Caco-2 (cell line): ENCODE data around the gene RBSN. TPM values are rescaled to one million over a fixed set of nuclear protein-coding genes. Genes with fewer than 3 reads are reported as not detected.
"Not testable (repeated sequence)": the region's sequence is repeated elsewhere in the genome, so short reads cannot be mapped to it uniquely, and the experiment has no call there.

Experiments used
- Bru-seq: library from RNA; stranded (reverse); fragments of 400-500 nt; gene quantifications from one replicate; lab custom pipeline; 2021; lab: Mats Ljungman, UMichigan
- BruChase-seq, 2 experiments: library from RNA; stranded (reverse); fragments of 400-500 nt; gene quantifications; one replicate each; lab custom pipeline; 2021; lab: Mats Ljungman, UMichigan
- BruUV-seq: library from RNA; stranded (reverse); fragments of 400-500 nt; replicated peaks from 2 replicates; lab custom pipeline; 2021; lab: Mats Ljungman, UMichigan
- CTCF ChIA-PET: fragments of 300-600 bp; sonication (Branson Sonifier 250); formaldehyde crosslinking; loops from one replicate; lab custom pipeline; 2022; ENCODE audit warnings: antibody characterized with exemption; lab: Charles Lee
- POLR2A ChIA-PET: fragments of 300-600 bp; sonication (Branson Sonifier 250); formaldehyde crosslinking; loops from one replicate; lab custom pipeline; 2022; ENCODE audit warnings: antibody characterized with exemption; lab: Charles Lee
- DNase-seq, 2 experiments: peaks; one replicate each; pipeline versions ENCODE4 v3.0.0 to v3.0.0-alpha.2; 2020 to 2022
- H3K27me3 ChIP-seq: replicated peaks from 2 replicates; pipeline ENCODE4 v1.6.0; 2011; ENCODE audit warnings: low read length; ENCODE audit not compliant: control insufficient read depth, insufficient read depth
- H3K36me3 ChIP-seq: 2 replicates; pipeline ENCODE4 v1.5.1; 2011; ENCODE audit warnings: low read length; ENCODE audit not compliant: control insufficient read depth, insufficient read depth
- H3K4me1 ChIP-seq: fragments of 250-450 bp; sonication (Bioruptor Pico); 2 replicates; pipeline ENCODE4 v1.5.1; 2020; ENCODE audit warnings: mild to moderate bottlenecking
- H3K4me3 ChIP-seq: 2 replicates; pipeline ENCODE4 v1.5.1; 2011; ENCODE audit warnings: low read depth, mild to moderate bottlenecking, control low read depth, low read length
- H3K9me3 ChIP-seq: fragments of 250-450 bp; sonication (Bioruptor Pico); 2 replicates; pipeline ENCODE4 v1.5.1; 2020; ENCODE audit warnings: mild to moderate bottlenecking, moderate library complexity
- H3K27ac Mint-ChIP-seq: one replicate; pipeline ENCODE4 v1.8.0; 2022; ENCODE audit warnings: mixed read lengths; ENCODE audit not compliant: unreplicated experiment
- H3K27me3 Mint-ChIP-seq: one replicate; pipeline ENCODE4 v1.8.0; 2022; ENCODE audit warnings: mixed read lengths; ENCODE audit not compliant: insufficient read depth, unreplicated experiment
- H3K36me3 Mint-ChIP-seq: one replicate; pipeline ENCODE4 v1.8.0; 2022; ENCODE audit warnings: mild to moderate bottlenecking, mixed read lengths; ENCODE audit not compliant: insufficient read depth, unreplicated experiment
- H3K4me1 Mint-ChIP-seq: one replicate; pipeline ENCODE4 v1.8.0; 2022; ENCODE audit warnings: low read depth, mixed read lengths; ENCODE audit not compliant: unreplicated experiment
- H3K4me3 Mint-ChIP-seq: one replicate; pipeline ENCODE4 v1.8.0; 2022; ENCODE audit warnings: mild to moderate bottlenecking, moderate library complexity, mixed read lengths; ENCODE audit not compliant: unreplicated experiment
- H3K9me3 Mint-ChIP-seq: one replicate; pipeline ENCODE4 v1.8.0; 2022; ENCODE audit warnings: mixed read lengths; ENCODE audit not compliant: unreplicated experiment
- intact Hi-C: fragments of 100-400 bp; cut with micrococcal nuclease; formaldehyde crosslinking; loops from one replicate; pipeline ENCODE4 v1.10.0; 2022; ENCODE audit not compliant: unreplicated experiment
- long read RNA-seq: library from polyadenylated mRNA; stranded (forward); transcript quantifications from one replicate; pipeline ENCODE4 v2.0.0, GENCODE V29; 2022
- total RNA-seq: library from RNA; stranded (reverse); gene quantifications from 2 replicates; pipeline ENCODE4 v1.2.3, GENCODE V29; 2022
- TF ChIP-seq, protein P1 (sequence below), 2 experiments: fragments of 200-600 bp in 1 of 2; IDR thresholded peaks; 1 replicate in 1 of 2; 2 replicates in 1 of 2; pipeline versions ENCODE4 v1.5.1 to v1.8.0; 2011 to 2022; ENCODE audit warnings: antibody characterized with exemption in 1 of 2, control low read depth in 1 of 2, inconsistent platforms in 1 of 2, low read depth in 1 of 2, low read length in 1 of 2, mild to moderate bottlenecking in 1 of 2, moderate library complexity in 1 of 2; ENCODE audit not compliant: insufficient read depth in 1 of 2, severe bottlenecking in 1 of 2, unreplicated experiment in 1 of 2

RBSN gene
- total RNA-seq, result 18.5 and 19.7 TPM in 2 replicates
- Bru-seq, nascent RNA, result percentile 69 among the genes with signal in this experiment
- BruChase-seq, experiment 1, labeled RNA remaining after a 2-hour chase, result percentile 75 among the genes with signal in this experiment
- percentile 74 among the genes with signal in this experiment for BruChase-seq, experiment 2, labeled RNA remaining after a 6-hour chase
- long read RNA-seq, partial matches to known transcripts, result 2 of 4 reads
- long read RNA-seq, other reads (novel, unspliced or antisense), result 2 of 4 reads

DNA sequence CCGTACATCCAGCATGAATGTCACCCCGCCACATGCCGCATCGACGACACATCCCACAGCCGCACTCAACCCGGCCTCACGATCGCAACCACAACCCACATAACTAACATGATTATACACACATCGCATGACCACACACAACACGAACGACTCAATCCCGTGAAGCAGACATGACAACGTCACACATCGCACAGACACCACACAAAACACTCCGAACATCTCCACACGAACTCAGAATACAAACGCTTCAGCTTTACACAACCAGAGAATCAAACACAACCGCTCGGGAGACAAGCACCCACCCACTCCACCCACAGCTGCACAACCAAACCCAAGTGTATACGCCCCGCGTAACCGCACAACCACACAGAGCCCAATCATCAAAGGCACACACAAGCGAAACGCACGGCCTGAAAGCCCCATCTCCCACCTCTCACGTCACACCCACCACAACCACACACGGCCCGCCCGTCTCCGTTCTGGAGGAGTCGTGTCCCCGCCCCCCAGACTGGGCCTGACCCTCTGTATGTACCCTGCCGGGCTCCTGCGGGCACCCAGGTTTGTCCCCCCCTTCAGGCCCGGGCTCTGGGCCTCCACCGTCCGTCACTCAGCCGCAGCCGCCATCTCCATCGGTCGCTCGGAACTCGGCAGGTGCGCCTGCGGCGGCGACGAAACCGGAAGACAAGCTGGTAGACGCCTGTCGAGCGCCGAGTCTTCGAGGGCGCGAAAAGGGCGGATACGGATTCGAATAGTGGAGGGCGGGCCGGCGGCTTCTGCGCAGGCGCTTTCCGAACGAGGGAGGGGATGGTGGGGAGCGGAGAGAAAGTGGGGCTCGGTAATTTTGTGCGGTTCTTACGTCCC, at the start of gene RBSN:
RBSN (minus strand) TSS at position 646 of the 861 bp plus-strand sequence. CDS start 3,028 bp downstream, outside the sequence.
- H3K27me3 Mint-ChIP-seq, result no peaks in the 10 kb centered on the region
- H3K9me3 Mint-ChIP-seq, result no peaks in the 10 kb centered on the region
- peak; percentile 94 for DNase-seq
- Histone ChIP-seq H3K27me3 (no peaks in the 10 kb centered on the region), H3K4me1 (peaks cover 7% of the 10 kb centered on the region; the same call in 1 of the 2 replicates), H3K36me3 (no peaks in the 10 kb centered on the region), H3K9me3 (no peaks in the 10 kb centered on the region), H3K4me3 (peak within 1 kb of the TSS; percentile 85)
- ChIA-PET CTCF (no interaction called here), POLR2A (interaction anchor here (0.6 to 1.2 kb wide), 3 partner anchors 34 to 108 kb away, joined by 3 to 10 read pairs (median 4); partner anchors contain the start of genes CAPN7 and MRPS25)
- H3K36me3 Mint-ChIP-seq, result peaks cover 29% of the 10 kb centered on the region
- TF ChIP-seq, protein P1, sequence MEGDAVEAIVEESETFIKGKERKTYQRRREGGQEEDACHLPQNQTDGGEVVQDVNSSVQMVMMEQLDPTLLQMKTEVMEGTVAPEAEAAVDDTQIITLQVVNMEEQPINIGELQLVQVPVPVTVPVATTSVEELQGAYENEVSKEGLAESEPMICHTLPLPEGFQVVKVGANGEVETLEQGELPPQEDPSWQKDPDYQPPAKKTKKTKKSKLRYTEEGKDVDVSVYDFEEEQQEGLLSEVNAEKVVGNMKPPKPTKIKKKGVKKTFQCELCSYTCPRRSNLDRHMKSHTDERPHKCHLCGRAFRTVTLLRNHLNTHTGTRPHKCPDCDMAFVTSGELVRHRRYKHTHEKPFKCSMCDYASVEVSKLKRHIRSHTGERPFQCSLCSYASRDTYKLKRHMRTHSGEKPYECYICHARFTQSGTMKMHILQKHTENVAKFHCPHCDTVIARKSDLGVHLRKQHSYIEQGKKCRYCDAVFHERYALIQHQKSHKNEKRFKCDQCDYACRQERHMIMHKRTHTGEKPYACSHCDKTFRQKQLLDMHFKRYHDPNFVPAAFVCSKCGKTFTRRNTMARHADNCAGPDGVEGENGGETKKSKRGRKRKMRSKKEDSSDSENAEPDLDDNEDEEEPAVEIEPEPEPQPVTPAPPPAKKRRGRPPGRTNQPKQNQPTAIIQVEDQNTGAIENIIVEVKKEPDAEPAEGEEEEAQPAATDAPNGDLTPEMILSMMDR (IDR thresholded peaks at IDR 0.05; ENCODE audit: insufficient read depth in 1 of 2, low read depth in 1 of 2, low read length in 1 of 2, severe bottlenecking in 1 of 2, unreplicated experiment in 1 of 2), result no peak
- peak within 1 kb of the TSS; percentile 100 for H3K4me3 Mint-ChIP-seq
- H3K4me1 Mint-ChIP-seq, result peaks cover 16% of the 10 kb centered on the region
- BruUV-seq, result no TSS peak
- intact Hi-C loops, result loop anchor here (1.0 to 2.0 kb wide), 3 partner anchors 33 to 174 kb away; partner anchors contain the start of genes CAPN7 and MRPS25
- H3K27ac Mint-ChIP-seq, result peak within 1 kb of the TSS; percentile 98

DNA sequence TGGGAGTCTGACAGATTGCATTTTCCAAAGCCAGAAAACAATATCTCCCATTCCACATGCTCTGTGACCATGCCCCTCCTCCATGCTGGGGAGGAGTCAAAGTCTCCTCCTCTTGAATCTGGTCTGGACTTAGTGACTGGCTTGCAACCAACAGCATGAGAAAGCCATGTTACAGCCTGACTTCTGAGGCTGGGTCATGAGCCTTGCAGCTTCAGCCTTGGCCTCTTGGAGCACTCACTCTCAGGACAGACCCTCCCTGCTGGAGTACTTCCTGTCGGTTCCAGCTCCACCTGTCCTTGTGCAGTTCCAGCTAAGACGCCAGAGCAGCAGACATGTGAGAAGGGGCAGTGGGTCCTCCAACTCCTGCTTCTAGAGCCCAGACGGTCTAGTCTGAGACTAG, 49.7 kb upstream of the RBSN start:
- TF ChIP-seq, protein P1 (IDR thresholded peaks at IDR 0.05; ENCODE audit: insufficient read depth in 1 of 2, low read depth in 1 of 2, low read length in 1 of 2, severe bottlenecking in 1 of 2, unreplicated experiment in 1 of 2), result peak in 1 of 2 experiments; percentile 31
- peak; percentile 67 to 74 for DNase-seq
- peaks cover 6% of the 10 kb centered on the region for H3K27me3 Mint-ChIP-seq
- Histone ChIP-seq H3K4me1 (peaks cover 10% of the 10 kb centered on the region; the same call in 1 of the 2 replicates), H3K4me3 (no peak overlapping the region), H3K27me3 (no peaks in the 10 kb centered on the region), H3K9me3 (no peaks in the 10 kb centered on the region), H3K36me3 (no peaks in the 10 kb centered on the region)
- ChIA-PET POLR2A (no interaction called here), CTCF (interaction anchor here (0.8 kb wide), 1 partner anchor 59 kb away, joined by 7 read pairs; no protein-coding TSS in a partner anchor)
- intact Hi-C loops, result no loop called here
- no peaks in the 10 kb centered on the region for H3K9me3 Mint-ChIP-seq
- no peak overlapping the region for H3K4me3 Mint-ChIP-seq
- H3K27ac Mint-ChIP-seq, result no peak overlapping the region
- no peaks in the 10 kb centered on the region for H3K36me3 Mint-ChIP-seq
- no TSS peak for BruUV-seq
- H3K4me1 Mint-ChIP-seq, result peaks cover 5% of the 10 kb centered on the region

DNA sequence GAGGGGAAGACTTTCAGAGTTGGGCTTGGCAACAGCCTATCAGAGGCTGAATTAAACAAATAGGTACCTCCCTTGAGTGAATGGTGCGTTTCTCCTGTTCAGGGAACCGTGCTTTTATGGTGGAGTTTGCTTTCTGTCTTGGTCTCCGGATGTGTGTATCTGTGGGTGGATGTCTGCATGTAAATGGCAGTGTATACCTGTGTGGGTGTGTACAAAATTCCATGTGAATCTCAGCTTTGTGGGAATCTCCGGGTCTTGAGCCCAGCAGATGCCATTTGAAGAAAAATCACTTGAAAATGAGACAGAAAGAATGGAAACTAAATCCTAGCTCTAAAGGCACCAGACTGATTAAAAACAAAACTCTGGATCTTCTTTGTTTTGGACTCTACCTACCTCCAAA, 37.9 kb upstream of the RBSN start:
- H3K9me3 ChIP-seq, DNase-seq, H3K27me3 ChIP-seq, BruUV-seq, H3K4me1 Mint-ChIP-seq, H3K27ac Mint-ChIP-seq, H3K4me3 ChIP-seq, H3K4me3 Mint-ChIP-seq, POLR2A ChIA-PET, H3K4me1 ChIP-seq, H3K36me3 ChIP-seq, intact Hi-C loops, H3K36me3 Mint-ChIP-seq, CTCF ChIA-PET: not testable (repeated sequence)
- Mint-ChIP-seq H3K27me3 (peaks cover 12% of the 10 kb centered on the region), H3K9me3 (peaks cover 13% of the 10 kb centered on the region)

DNA sequence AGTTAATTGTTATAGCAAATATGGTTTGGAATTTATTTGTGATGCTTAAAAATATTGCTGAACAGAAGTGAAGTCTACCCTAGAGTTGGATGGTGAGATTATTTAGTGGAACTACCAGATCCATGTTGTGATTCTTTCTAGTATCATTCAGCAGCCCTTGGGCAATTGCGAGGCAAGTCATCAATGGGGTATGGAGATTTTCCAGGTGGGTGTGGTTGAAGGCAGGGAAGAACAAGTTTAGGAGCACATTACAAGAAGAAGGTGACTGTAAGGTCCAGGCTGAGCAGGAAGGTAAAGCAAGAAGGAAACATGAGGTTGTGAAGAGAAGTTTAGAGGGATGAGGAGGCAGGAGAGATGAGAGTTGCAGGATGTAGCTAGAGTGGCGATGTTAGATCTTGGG, 36.0 kb upstream of the RBSN start:
- H3K27ac Mint-ChIP-seq, H3K36me3 Mint-ChIP-seq, CTCF ChIA-PET, H3K4me1 Mint-ChIP-seq, H3K36me3 ChIP-seq, H3K4me1 ChIP-seq, H3K4me3 Mint-ChIP-seq, H3K4me3 ChIP-seq, H3K27me3 ChIP-seq, POLR2A ChIA-PET, H3K9me3 ChIP-seq, DNase-seq, intact Hi-C loops, BruUV-seq, H3K27me3 Mint-ChIP-seq: not testable (repeated sequence)
- peaks cover 13% of the 10 kb centered on the region for H3K9me3 Mint-ChIP-seq

DNA sequence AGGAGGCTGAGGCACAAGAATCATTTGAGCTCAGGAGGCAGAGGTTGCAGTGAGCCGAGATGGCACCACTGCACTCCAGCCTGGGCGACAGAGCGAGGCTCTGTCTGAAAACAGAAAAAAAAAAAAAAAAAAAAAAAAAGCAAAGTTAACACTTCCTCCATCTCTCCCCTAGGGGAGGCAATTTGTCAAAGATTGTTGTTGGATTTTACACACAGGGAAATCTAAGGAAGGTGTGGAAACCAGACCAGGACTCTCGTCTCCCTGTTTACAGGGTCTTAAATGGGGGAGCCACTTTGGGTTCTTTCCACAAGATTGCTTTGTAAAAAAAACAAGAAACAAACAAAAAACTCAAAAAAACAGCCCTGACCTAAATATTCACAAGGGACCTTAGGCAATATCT, 29.5 kb upstream of the RBSN start:
- H3K36me3 ChIP-seq, H3K9me3 Mint-ChIP-seq, intact Hi-C loops, H3K4me3 Mint-ChIP-seq, H3K36me3 Mint-ChIP-seq, H3K27ac Mint-ChIP-seq, H3K4me1 ChIP-seq, H3K27me3 ChIP-seq, H3K4me1 Mint-ChIP-seq, DNase-seq, CTCF ChIA-PET, H3K9me3 ChIP-seq, H3K4me3 ChIP-seq, BruUV-seq, POLR2A ChIA-PET, H3K27me3 Mint-ChIP-seq: not testable (repeated sequence)
